ENCODE data around the gene LNX1.

LNX1 gene

GRCh38 chr4:53563824-53564223, 27.5 kb downstream of the LNX1 start:
- DNase-seq: no peak

- no peak for DNase-seq
These were observed 28.9 kb downstream of the LNX1 start for GRCh38 chr4:53562409-53562808.

- DNase-seq: no peak
These were observed 32.2 kb downstream of the LNX1 start for GRCh38 chr4:53559021-53559620.

GRCh38 chr4:53558065-53558801, 33.1 kb downstream of the LNX1 start:
- DNase-seq: no peak

- no peak for DNase-seq
These were observed 33.6 kb downstream of the LNX1 start for GRCh38 chr4:53557669-53558064.

- DNase-seq: no peak
These were observed 34.6 kb downstream of the LNX1 start for GRCh38 chr4:53556651-53557050.

DNA sequence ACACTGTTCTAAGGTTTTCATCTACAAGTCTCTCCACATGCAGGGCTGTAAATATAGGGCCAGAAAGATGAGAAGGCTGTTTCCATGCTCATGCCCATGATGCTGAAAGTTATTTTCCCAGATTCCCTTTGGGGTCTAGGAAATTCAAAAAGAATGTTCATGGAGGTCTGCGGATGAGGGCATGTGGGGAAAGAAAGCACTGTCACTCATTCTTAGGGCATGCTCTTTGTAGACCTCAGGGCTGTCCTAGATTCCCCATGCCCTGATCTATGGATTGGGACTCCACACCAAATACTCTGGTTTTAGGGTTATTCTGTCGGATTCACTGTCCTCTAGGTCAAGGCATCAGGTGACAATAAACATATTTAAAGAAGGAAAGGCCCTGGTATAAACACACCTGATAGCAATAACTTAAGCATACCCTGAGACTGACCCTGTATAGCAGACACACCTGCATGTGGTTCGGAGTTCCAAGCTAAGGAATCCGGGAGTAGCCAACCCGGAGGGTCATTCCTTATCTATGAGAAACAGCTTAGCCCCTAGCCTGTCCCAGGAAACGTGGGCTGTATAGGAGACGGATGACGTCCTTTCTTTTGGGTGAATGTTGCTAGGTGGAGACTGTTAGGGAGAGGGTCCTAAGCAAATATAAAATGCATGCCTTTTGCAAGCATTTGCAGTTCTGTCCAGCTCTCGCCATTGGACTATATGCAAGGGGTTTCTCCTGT, 37.6 kb downstream of the LNX1 start:
- DNase-seq: no peak

- DNase-seq: no peak
These were observed 38.6 kb downstream of the LNX1 start for GRCh38 chr4:53552711-53553110.

DNA sequence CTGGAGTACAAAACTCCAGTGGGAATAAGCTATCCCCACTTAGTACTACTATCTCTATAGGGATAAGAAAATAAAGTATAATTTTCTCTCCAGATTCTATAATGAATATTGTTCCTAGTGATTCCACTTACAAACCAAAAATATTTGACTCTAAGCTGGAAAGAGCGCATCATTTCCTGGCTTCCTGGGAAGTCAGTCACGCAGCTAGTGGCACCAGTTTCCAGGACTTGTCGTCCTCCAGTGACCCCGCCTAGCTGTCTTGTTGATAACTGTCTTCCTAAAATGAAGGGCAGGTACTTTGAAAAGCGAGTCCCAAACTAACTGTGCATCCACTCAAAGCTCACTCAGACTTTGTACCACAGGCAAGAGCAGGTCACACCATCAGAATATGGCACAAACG, 39.3 kb downstream of the LNX1 start:
- DNase-seq: no peak

DNA sequence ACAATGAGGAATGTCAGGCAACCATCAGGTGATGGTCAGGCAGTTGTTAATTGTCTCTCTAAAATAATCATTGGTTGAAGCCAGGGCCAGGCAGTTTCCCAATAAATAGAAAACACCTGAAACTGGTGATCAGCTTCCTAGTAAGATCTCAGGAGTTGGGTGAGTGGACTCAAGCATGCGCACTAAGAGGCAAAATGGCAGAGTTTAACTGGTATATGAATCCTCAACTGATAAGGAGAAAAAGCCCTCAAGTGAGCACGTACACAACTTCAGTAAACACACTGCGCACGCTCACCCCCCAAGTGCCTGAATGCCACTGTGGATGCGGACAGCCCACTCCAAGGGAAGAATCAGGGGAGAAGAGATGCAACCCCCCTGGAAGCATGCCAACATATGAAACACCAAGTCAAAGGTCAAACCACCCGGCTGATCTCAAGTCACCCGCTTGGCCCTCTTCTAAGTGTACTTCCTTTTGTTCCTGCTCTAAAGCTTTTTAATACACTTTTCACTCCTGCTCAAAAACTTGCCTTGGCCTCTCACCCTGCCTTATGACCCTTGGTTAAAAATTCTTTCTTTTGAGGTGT, 39.9 kb downstream of the LNX1 start:
- no peak for DNase-seq

- no peak for DNase-seq
These were observed 42.6 kb downstream of the LNX1 start for GRCh38 chr4:53548662-53549061.

- DNase-seq: no peak
These were observed 43.3 kb downstream of the LNX1 start for GRCh38 chr4:53547983-53548382.

GRCh38 chr4:53545942-53546581, 45.2 kb downstream of the LNX1 start:
- DNase-seq: no peak

DNA sequence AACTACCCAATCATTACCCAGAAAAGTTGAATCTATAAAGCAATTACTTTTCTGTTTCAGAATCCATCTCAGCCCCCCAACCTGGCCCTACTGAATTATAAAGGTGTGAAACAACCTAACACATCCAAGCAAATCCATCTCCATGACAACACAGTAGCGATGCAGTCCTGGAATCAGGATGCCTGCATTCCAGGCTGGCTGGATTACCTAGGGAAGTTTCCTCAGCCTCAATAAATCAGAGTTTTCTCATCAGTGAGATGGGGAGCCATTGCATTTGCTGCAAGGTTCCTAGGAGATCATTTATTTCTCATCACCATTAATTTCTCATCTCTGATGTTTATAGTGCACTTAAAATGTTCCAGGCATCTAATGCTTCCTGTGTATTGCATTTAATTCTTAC, 46.0 kb downstream of the LNX1 start:
- DNase-seq: no peak

- no peak for DNase-seq
These were observed 47.7 kb downstream of the LNX1 start for GRCh38 chr4:53543561-53543960.

DNA sequence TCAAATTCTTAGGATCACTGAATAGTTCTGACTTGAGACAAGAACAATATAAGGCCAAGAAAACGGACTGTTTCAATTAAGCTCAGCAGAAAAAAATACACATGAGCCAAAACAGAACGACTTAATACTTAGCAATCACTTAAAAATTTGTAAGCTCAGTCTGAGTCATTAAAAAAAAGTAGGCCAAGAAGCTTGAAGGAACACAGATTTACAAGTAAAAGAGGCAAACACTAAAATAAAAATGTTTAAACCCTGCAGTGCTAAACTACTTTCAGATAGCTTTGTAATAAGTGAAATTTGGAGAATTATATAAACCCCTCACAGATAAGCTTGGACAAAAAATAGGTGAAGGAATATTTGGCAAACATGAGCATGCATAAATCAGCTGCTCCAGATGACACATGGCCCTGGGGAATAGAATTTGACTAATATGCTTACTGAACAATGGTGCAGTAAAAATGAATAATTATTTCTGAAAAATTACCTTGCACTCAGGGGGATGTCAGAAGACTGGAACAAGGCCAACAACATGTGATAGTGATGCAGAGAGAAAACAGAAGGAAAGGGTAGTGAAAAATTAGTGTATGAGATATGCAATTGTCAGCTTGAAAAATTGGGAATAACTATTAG, 49.6 kb downstream of the LNX1 start:
- no peak for DNase-seq

GRCh38 chr4:53538756-53539155, 52.5 kb downstream of the LNX1 start:
- no peak for DNase-seq

DNA sequence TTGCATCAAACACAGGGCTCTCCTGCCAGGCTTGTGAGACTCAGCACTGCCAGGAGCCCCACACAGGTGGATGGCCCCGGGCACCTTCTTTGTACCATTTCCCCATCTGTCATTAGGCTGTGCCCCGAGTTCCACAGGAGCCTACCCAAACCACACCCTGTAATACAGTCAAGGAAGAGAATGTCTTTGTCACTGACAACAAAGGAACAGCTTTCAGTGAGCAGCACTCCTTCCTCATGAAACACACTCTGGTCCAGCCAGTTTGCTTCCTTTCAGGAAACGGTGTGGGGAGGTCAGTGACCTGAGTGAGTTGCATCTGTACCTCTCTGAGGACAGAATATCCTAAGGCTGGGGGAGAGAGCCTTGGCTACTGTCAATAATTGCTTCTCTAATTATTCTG, 53.7 kb downstream of the LNX1 start:
- DNase-seq: no peak

DNA sequence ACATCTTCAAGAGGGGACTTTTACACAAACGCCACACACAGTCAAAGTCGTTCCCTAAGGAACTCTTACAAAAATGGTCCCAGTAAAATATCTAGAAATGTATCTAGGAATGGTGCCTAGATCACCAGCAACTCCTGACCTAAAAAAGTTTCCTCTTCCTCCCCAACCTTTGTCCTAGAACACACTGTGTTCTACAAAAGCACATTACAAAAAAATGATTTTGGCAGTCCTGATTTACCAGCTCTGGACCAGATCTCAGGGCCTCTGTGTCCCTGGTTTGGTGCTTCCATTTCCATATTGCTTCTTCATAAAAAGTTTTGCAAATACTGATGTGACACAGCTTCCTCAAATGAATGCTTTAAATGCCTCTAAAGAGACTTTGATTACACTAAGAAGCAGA, 55.0 kb downstream of the LNX1 start:
- DNase-seq: no peak

- no peak for DNase-seq
These were observed 55.7 kb downstream of the LNX1 start for GRCh38 chr4:53535567-53535966.

DNA sequence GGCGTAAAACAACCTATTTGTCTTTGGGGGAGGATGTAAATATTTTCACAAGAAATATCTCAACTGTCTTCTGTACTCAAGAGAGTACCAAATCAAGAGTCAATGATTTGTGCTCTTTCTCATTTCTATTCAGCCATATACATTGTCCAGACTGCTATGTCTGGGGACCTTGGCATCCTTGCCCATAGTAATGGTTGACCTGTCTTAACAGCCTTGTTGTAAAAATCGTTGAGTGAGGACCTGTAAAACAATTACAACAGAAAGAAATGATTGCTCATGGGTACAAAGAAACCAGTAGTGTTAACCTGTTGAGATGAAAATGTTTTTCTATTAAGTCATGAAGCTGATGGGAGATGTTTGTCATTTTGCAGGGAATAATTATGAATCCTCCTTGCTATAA, 56.6 kb downstream of the LNX1 start:
- no peak for DNase-seq

DNA sequence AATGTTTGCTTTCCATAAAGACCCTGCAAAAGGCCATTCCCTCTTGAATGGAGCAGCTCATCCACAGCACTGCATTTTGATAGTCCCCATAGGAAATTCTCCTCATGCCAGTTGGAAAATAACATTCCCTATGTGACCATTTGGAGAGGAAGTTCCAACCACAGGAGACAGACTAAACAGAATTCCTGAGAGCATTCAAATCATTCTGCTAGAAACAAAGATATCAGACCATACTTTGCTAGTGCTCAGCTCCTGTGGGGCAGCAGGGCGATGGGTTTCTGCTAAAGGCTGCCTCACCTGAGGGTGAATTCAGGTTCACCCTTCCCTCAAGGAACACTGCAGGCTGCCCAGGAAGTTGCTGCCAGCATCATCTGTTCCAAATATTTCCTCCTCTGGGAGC, 58.8 kb downstream of the LNX1 start:
- no peak for DNase-seq

All from stimulated activated CD4-positive, alpha-beta T cell treated with anti-CD3 and anti-CD28 coated beads, Interleukin-4, amount 100 ng/mL, for 4 hours (primary cell).